Ascending aorta (tissue), 2 donors: Measurements from ENCODE around the gene ELFN2. TPM values are rescaled to one million over a fixed set of nuclear protein-coding genes. Genes with fewer than 3 reads are reported as not detected.
A peak's percentile ranks its signal among the peaks of the same experiment; 100 is the strongest.

ENCODE experiments used
- DNase-seq, 2 donors: peaks; one replicate each; pipeline ENCODE4 v3.0.0-alpha.2; 2019; ENCODE audit warnings: low spot score in 2 of 2
- H3K27ac ChIP-seq, 2 donors: fragments of 200-600 bp; sonication (generic); one replicate each; pipeline ENCODE4 v1.5.1; 2016 to 2017; ENCODE audit warnings: mild to moderate bottlenecking in 1 of 2
- H3K27me3 ChIP-seq: fragments of 200-600 bp; sonication (generic); one replicate; pipeline ENCODE4 v1.5.1; 2017
- H3K36me3 ChIP-seq, 2 donors: fragments of 200-600 bp; sonication (generic); one replicate each; pipeline ENCODE4 v1.5.1; 2016
- H3K4me1 ChIP-seq, 2 donors: fragments of 200-600 bp; sonication (generic); one replicate each; pipeline ENCODE4 v1.5.1; 2016 to 2017; ENCODE audit warnings: mild to moderate bottlenecking in 1 of 2
- H3K4me3 ChIP-seq, 2 donors: fragments of 200-600 bp; sonication (generic); one replicate each; pipeline ENCODE4 v1.5.1; 2016 to 2017; ENCODE audit warnings: mild to moderate bottlenecking in 1 of 2
- H3K9me3 ChIP-seq, 2 donors: fragments of 200-600 bp; sonication (generic); one replicate each; pipeline ENCODE4 v1.5.1; 2016
- CTCF ChIP-seq, 3 experiments: fragments of 200-600 bp in 2 of 3; fragments of 450-650 bp in 1 of 3; sonication (generic) in 2 of 3; IDR thresholded peaks; one replicate each; pipeline ENCODE4 v1.5.1; 2016 to 2019; ENCODE audit warnings: antibody characterized with exemption in 3 of 3, mild to moderate bottlenecking in 1 of 3, moderate library complexity in 1 of 3
- intact Hi-C: fragments of 100-400 bp; cut with DNase I; formaldehyde crosslinking; loops from one replicate; pipeline ENCODE4 v1.15.1; 2023
- total RNA-seq: library from RNA; depleted of rRNA; stranded (reverse); fragments of >200 nt; gene quantifications from one replicate; pipeline ENCODE4 v1.1.0, GENCODE V29; 2016

ELFN2 gene
- total RNA-seq, 1 donor from 2014 or later = not detected

GRCh38 chr22:37419370-37419968 lies 7.8 kb downstream of the ELFN2 start:
- peak overlapping the region in 1 of 2 donors; percentile 33 for H3K4me3 ChIP-seq
- no peaks in the 10 kb centered on the region for H3K27me3 ChIP-seq
- H3K9me3 ChIP-seq = no peaks in the 10 kb centered on the region
- no peaks in the 10 kb centered on the region for H3K36me3 ChIP-seq
- H3K4me1 ChIP-seq = no peaks in the 10 kb centered on the region
- H3K27ac ChIP-seq = no peak overlapping the region
- intact Hi-C loops = no loop called here
- TF ChIP-seq CTCF (IDR thresholded peaks at IDR 0.05) = no peak
- no peak for DNase-seq

GRCh38 chr22:37418627-37419369 lies 8.5 kb downstream of the ELFN2 start:
- intact Hi-C loops = no loop called here
- no peak for DNase-seq
- no peak overlapping the region for H3K27ac ChIP-seq
- H3K9me3 ChIP-seq = no peaks in the 10 kb centered on the region
- no peaks in the 10 kb centered on the region for H3K4me1 ChIP-seq
- H3K4me3 ChIP-seq = no peak overlapping the region
- no peaks in the 10 kb centered on the region for H3K27me3 ChIP-seq
- no peaks in the 10 kb centered on the region for H3K36me3 ChIP-seq
- TF ChIP-seq CTCF (IDR thresholded peaks at IDR 0.05) = no peak

GRCh38 chr22:37417677-37418348 lies 9.5 kb downstream of the ELFN2 start:
- Histone ChIP-seq H3K36me3 (no peaks in the 10 kb centered on the region), H3K4me1 (no peaks in the 10 kb centered on the region), H3K27ac (no peak overlapping the region), H3K9me3 (no peaks in the 10 kb centered on the region), H3K4me3 (no peak overlapping the region), H3K27me3 (no peaks in the 10 kb centered on the region)
- DNase-seq = no peak
- intact Hi-C loops = no loop called here
- TF ChIP-seq CTCF (IDR thresholded peaks at IDR 0.05) = no peak

- H3K9me3 ChIP-seq = no peaks in the 10 kb centered on the region
- no peaks in the 10 kb centered on the region for H3K4me1 ChIP-seq
- TF ChIP-seq CTCF (IDR thresholded peaks at IDR 0.05) = no peak
- intact Hi-C loops = no loop called here
- DNase-seq = no peak
- H3K36me3 ChIP-seq = no peaks in the 10 kb centered on the region
- no peak overlapping the region for H3K27ac ChIP-seq
- no peaks in the 10 kb centered on the region for H3K27me3 ChIP-seq
- no peak overlapping the region for H3K4me3 ChIP-seq
Observed at GRCh38 chr22:37417264-37417663, 10.0 kb downstream of the ELFN2 start.

- no peak overlapping the region for H3K4me3 ChIP-seq
- TF ChIP-seq CTCF (IDR thresholded peaks at IDR 0.05) = no peak
- H3K27me3 ChIP-seq = no peaks in the 10 kb centered on the region
- DNase-seq = no peak
- intact Hi-C loops = no loop called here
- no peaks in the 10 kb centered on the region for H3K9me3 ChIP-seq
- H3K4me1 ChIP-seq = no peaks in the 10 kb centered on the region
- H3K27ac ChIP-seq = no peak overlapping the region
- no peaks in the 10 kb centered on the region for H3K36me3 ChIP-seq
Observed at GRCh38 chr22:37416827-37417226, 10.5 kb downstream of the ELFN2 start.
